ENCODE measurements around the gene TBC1D5.

TBC1D5 gene

DNA sequence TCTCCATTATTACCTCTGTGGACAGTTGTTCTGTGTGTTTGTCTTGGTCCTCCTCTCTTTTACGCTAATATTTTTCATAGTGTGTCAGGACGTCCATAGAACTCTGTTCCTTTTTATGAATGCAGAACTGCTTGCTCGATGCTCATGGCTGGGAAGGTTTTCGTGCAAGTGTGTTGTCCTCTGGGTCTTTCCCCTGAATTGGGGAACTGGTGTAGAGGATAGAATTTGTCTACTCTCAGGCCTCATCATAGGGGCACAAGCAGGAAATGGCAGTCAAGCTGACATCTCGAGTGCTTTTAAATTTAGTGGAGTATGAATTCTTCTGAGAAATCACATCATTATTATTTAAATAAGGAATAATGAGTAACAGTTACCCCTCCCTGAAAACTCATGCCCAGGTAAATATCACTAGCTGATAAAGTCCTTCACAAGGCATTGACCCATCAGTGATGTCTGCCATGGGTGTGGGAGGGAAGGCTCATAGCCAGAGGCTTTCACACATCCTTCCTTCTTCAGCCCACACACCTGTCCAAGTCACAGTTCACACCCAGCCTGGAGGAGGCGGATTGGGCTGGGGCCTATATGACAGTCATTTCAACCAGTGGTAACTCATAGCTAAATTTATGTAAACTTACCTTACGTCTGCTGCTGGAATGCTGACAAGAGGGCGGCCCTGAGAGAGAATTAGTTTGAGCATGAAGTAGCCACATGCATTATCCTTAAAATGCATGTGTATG is 631.6 kb downstream of the TBC1D5 start:
- peak; percentile 80 for TF ChIP-seq SPI1 (IDR thresholded peaks at IDR 0.05; ENCODE audit: low read depth, low read length)
- no peak for TF ChIP-seq POLR2A (IDR thresholded peaks at IDR 0.05; ENCODE audit: low read depth, low read length)
- FAIRE-seq, result no peak
- DNase-seq (ENCODE audit: insufficient read length, low spot score), result no peak
